HL-60 (cell line): ENCODE measurements around the gene CSTF3.

ENCODE experiments used
- GABPA ChIP-seq: IDR thresholded peaks from 2 replicates; pipeline ENCODE4 v1.6.1; 2012; ENCODE audit warnings: low read depth
- TF ChIP-seq, protein P1 (sequence below): IDR thresholded peaks from one replicate; pipeline ENCODE4 v1.5.1; 2011; ENCODE audit warnings: low read length, control low read depth, inconsistent platforms; ENCODE audit not compliant: insufficient read depth

DNA sequence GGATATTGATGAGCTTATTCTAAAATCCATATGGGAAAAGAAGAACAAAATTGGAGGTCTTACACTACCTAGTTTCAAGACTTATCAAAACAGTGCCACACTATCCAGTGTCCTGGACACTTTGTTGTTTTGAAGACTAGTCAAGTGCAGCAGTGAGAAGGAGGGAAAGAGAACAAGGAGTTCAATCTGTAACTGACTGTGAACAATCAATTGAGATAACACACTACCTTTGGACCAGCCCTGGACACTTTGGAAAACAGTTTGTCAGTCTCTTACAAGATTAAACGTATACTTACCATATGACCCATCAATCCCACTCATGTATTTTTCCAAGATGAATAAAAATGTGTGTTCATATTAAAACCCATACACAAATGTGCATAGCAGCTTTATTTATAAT, 10.0 kb upstream of the CSTF3 start:
- TF ChIP-seq, protein P1, sequence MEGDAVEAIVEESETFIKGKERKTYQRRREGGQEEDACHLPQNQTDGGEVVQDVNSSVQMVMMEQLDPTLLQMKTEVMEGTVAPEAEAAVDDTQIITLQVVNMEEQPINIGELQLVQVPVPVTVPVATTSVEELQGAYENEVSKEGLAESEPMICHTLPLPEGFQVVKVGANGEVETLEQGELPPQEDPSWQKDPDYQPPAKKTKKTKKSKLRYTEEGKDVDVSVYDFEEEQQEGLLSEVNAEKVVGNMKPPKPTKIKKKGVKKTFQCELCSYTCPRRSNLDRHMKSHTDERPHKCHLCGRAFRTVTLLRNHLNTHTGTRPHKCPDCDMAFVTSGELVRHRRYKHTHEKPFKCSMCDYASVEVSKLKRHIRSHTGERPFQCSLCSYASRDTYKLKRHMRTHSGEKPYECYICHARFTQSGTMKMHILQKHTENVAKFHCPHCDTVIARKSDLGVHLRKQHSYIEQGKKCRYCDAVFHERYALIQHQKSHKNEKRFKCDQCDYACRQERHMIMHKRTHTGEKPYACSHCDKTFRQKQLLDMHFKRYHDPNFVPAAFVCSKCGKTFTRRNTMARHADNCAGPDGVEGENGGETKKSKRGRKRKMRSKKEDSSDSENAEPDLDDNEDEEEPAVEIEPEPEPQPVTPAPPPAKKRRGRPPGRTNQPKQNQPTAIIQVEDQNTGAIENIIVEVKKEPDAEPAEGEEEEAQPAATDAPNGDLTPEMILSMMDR = no peak
- no peak for TF ChIP-seq GABPA
